HTERT RPE-1 (cell line): ENCODE results near the gene LAMA2.

Experiments used
- in situ Hi-C: fragments of 300-500 bp; cut with MboI; formaldehyde crosslinking; loops from 4 replicates; pipeline ENCODE4 v1.14.3; 2020; ENCODE audit warnings: low sequenced_read_pairs

LAMA2 gene

GRCh38 chr6:129475477-129476247 lies 592.7 kb downstream of the LAMA2 start:
- in situ Hi-C loops: no loop called here

GRCh38 chr6:129476248-129476564 lies 593.3 kb downstream of the LAMA2 start:
- in situ Hi-C loops: no loop called here

- in situ Hi-C loops: no loop called here
Measured at GRCh38 chr6:129476810-129477209, 593.9 kb downstream of the LAMA2 start.

GRCh38 chr6:129478379-129478778 lies 595.4 kb downstream of the LAMA2 start:
- in situ Hi-C loops: no loop called here

- in situ Hi-C loops: no loop called here
Measured at GRCh38 chr6:129481706-129482105, 598.8 kb downstream of the LAMA2 start.

GRCh38 chr6:129485746-129486145 lies 602.8 kb downstream of the LAMA2 start:
- in situ Hi-C loops: no loop called here

GRCh38 chr6:129486327-129486726 lies 603.4 kb downstream of the LAMA2 start:
- in situ Hi-C loops: no loop called here

- in situ Hi-C loops: no loop called here
Measured at GRCh38 chr6:129488313-129488712, 605.4 kb downstream of the LAMA2 start.

GRCh38 chr6:129489215-129489765 lies 606.4 kb downstream of the LAMA2 start:
- in situ Hi-C loops: no loop called here

GRCh38 chr6:129490521-129491255 lies 607.8 kb downstream of the LAMA2 start:
- in situ Hi-C loops: no loop called here

GRCh38 chr6:129491436-129491835 lies 608.5 kb downstream of the LAMA2 start:
- in situ Hi-C loops: no loop called here

GRCh38 chr6:129492260-129492659 lies 609.3 kb downstream of the LAMA2 start:
- in situ Hi-C loops: no loop called here

GRCh38 chr6:129493354-129493902 lies 610.5 kb downstream of the LAMA2 start:
- in situ Hi-C loops: no loop called here

GRCh38 chr6:129494099-129494498 lies 611.2 kb downstream of the LAMA2 start:
- in situ Hi-C loops: no loop called here

- in situ Hi-C loops: no loop called here
Measured at GRCh38 chr6:129494586-129494985, 611.6 kb downstream of the LAMA2 start.

GRCh38 chr6:129495652-129496051 lies 612.7 kb downstream of the LAMA2 start:
- in situ Hi-C loops: no loop called here

- in situ Hi-C loops: no loop called here
Measured at GRCh38 chr6:129497481-129498441, 614.8 kb downstream of the LAMA2 start.

- in situ Hi-C loops: no loop called here
Measured at GRCh38 chr6:129498541-129498940, 615.6 kb downstream of the LAMA2 start.

- in situ Hi-C loops: no loop called here
Measured at GRCh38 chr6:129498950-129499842, 616.3 kb downstream of the LAMA2 start.

- in situ Hi-C loops: no loop called here
Measured at GRCh38 chr6:129499843-129500219, 616.9 kb downstream of the LAMA2 start.
